Adrenal gland (tissue), 12 donors: ENCODE measurements around the gene PTPN18. TPM values are rescaled to one million over a fixed set of nuclear protein-coding genes. Genes with fewer than 3 reads are reported as not detected.
A peak's percentile ranks its signal among the peaks of the same experiment; 100 is the strongest.

Experiments
- DNase-seq, 7 donors: peaks; one replicate each; pipeline ENCODE4 v3.0.0-alpha.2; 2019 to 2020
- H3K27ac ChIP-seq, 5 donors: fragments of 200-600 bp; sonication (generic) in 4 of 5; 1 replicate in 3 of 5; 2 replicates in 2 of 5; pipeline versions ENCODE4 v1.5.1 to v1.8.0; 2016 to 2020; ENCODE audit warnings: mild to moderate bottlenecking in 1 of 5
- H3K27me3 ChIP-seq: fragments of 200-600 bp; 2 replicates; pipeline ENCODE4 v1.8.0; 2021
- H3K36me3 ChIP-seq, 2 donors: fragments of 200-600 bp; replicated peaks in 1 of 2; 1 replicate in 1 of 2; 2 replicates in 1 of 2; pipeline versions ENCODE4 v1.5.1 to v1.8.0; 2018 to 2022
- H3K4me1 ChIP-seq, 2 donors: fragments of 200-600 bp; replicated peaks in 1 of 2; 1 replicate in 1 of 2; 2 replicates in 1 of 2; pipeline versions ENCODE4 v1.5.1 to v1.8.0; 2018 to 2021
- H3K4me3 ChIP-seq, 4 donors: fragments of 200-600 bp; sonication (generic) in 3 of 4; one replicate each; pipeline ENCODE4 v1.5.1; 2016 to 2018
- H3K9me3 ChIP-seq, 3 donors: fragments of 200-600 bp; sonication (generic) in 1 of 3; replicated peaks in 1 of 3; 1 replicate in 2 of 3; 2 replicates in 1 of 3; pipeline versions ENCODE4 v1.5.1 to v1.8.0; 2016 to 2021
- CTCF ChIP-seq, 6 experiments: fragments of 450-650 bp in 4 of 6; fragments of 200-600 bp in 2 of 6; sonication (generic) in 1 of 6; IDR thresholded peaks; 1 replicate in 5 of 6; 2 replicates in 1 of 6; pipeline versions ENCODE4 v1.5.1 to v1.8.0; 2016 to 2021; ENCODE audit warnings: antibody characterized with exemption in 6 of 6, mild to moderate bottlenecking in 2 of 6, moderate library complexity in 1 of 6
- POLR2A ChIP-seq, 2 donors: fragments of 450-650 bp; IDR thresholded peaks; one replicate each; pipeline ENCODE4 v1.6.1; 2017; ENCODE audit warnings: antibody characterized with exemption in 2 of 2, mild to moderate bottlenecking in 2 of 2, moderate library complexity in 1 of 2
- WGBS, 4 donors: extraction: QIAGEN DNeasy Blood & Tissue Kit in 2 of 4; methylation state at CpG; one replicate each; pipeline versions ENCODE4 v1.1.5 to v1.1.7; 2013 to 2017; 5-methylcytosine and 5-hydroxymethylcytosine counted together
- intact Hi-C, 2 donors: fragments of 100-400 bp; cut with DNase I; formaldehyde crosslinking; loops; one replicate each; pipeline versions ENCODE4 v1.14.1 to v1.15.0; 2022 to 2023
- polyA plus RNA-seq, 3 donors: library from polyadenylated mRNA; stranded (reverse); fragments of 200-250 nt in 2 of 3; fragments of 350-450 nt in 1 of 3; fragmentation: Illumina TruSeq in 1 of 3; extraction: RNeasy Lipid Tissue Mini Kit (QIAGEN cat#74804) in 1 of 3; gene quantifications; one replicate each; pipeline ENCODE4 v1.2.3, GENCODE V29; 2013 to 2014
- total RNA-seq, 9 donors: library from RNA; depleted of rRNA in 4 of 9; stranded (reverse); fragments of >200 nt in 4 of 9; fragments of 120-200 nt in 1 of 9; fragmentation: NEBNext Ultra II Directional in 1 of 9; extraction: Animal tissue kit (Norgen Biotek cat#: 25700) in 1 of 9; gene quantifications; one replicate each; pipeline versions ENCODE4 v1.1.0 to v1.2.4, GENCODE V29; 2013 to 2023
- donor health status: healthy with polysubstance abuse.
- donor health status: Bipolar disorder and iron deficiency.
- donor health status: DM: yes; HTN: yes; CAD: no.
- donor health status: DM: no; HTN: no; CAD: no.
- donor health status: DM: no; HTN: no; CAD: no.
- donor health status: DM: yes; HTN: yes; CAD: no.

The PTPN18 gene
- total and polyA plus RNA-seq, 12 donors, result 7.4 to 74.1 (median 42.1) TPM

DNA sequence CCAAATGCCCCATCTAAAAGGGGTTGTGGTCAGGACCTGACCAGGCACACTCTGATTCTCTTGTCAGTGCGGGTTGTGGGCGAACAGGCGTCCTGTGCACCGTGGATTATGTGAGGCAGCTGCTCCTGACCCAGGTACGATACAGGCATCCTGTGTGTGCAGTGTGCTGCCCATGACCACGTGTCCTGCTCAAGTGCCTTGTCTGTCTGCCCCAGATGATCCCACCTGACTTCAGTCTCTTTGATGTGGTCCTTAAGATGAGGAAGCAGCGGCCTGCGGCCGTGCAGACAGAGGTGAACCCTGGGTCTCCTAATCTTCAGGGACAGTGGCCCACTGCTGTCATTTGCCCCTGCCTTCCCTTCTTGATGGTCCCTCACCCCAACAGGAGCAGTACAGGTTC lies 14.6 kb downstream of the PTPN18 start:
- Histone ChIP-seq H3K4me3 (no peak overlapping the region), H3K27me3 (no peaks in the 10 kb centered on the region), H3K9me3 (no peaks in the 10 kb centered on the region), H3K4me1 (peaks cover 0 to 19% of the 10 kb centered on the region in 2 donors), H3K36me3 (no peaks in the 10 kb centered on the region), H3K27ac (no peak overlapping the region)
- intact Hi-C loops, result no loop called here
- no peak for DNase-seq
- 93 to 94% (median 93%) methylated on average over 5 to 9 of the region's 9 CpGs; no CpG with 5 or more reads in 1 of the 4 donors for WGBS, 4 donors
- TF ChIP-seq CTCF (IDR thresholded peaks at IDR 0.05), result no peak
- TF ChIP-seq POLR2A (IDR thresholded peaks at IDR 0.05), result no peak

GRCh38 chr2:130371723-130372054 lies 15.8 kb downstream of the PTPN18 start:
- DNase-seq, result peak in 2 of 7 donors; percentile 32 to 42
- intact Hi-C loops, result no loop called here

GRCh38 chr2:130372055-130372832 lies 16.4 kb downstream of the PTPN18 start:
- peak overlapping the region; percentile 48 to 82 (median 68) for H3K4me3 ChIP-seq
- intact Hi-C loops, result no loop called here
- no peaks in the 10 kb centered on the region for H3K9me3 ChIP-seq
- H3K27me3 ChIP-seq, result no peaks in the 10 kb centered on the region
- H3K27ac ChIP-seq, result peak overlapping the region in 4 of 5 donors; percentile 57 to 86 (median 76)
- H3K4me1 ChIP-seq, result peaks cover 0 to 19% of the 10 kb centered on the region in 2 donors
- no peaks in the 10 kb centered on the region for H3K36me3 ChIP-seq
- WGBS, 4 donors, result 0 to 1% (median 0%) methylated on average over 19 to 81 of the region's 81 CpGs
- DNase-seq, result peak; percentile 82 to 91 (median 86)
- TF ChIP-seq POLR2A (IDR thresholded peaks at IDR 0.05), result peak; percentile 15 to 46
- TF ChIP-seq CTCF (IDR thresholded peaks at IDR 0.05), result peak; percentile 65 to 89 (median 81)

More at GRCh38 chr2:130371723-130372054, 15.8 kb downstream of the PTPN18 start:
- 40 to 53% (median 47%) methylated on average over 18 of the region's 18 CpGs for WGBS, 4 donors
- Histone ChIP-seq H3K36me3 (no peaks in the 10 kb centered on the region), H3K4me1 (peaks cover 0 to 19% of the 10 kb centered on the region in 2 donors), H3K27me3 (no peaks in the 10 kb centered on the region), H3K27ac (peak overlapping the region in 4 of 5 donors; percentile 57 to 86 (median 76)), H3K4me3 (peak overlapping the region in 2 of 4 donors; percentile 63 to 72), H3K9me3 (no peaks in the 10 kb centered on the region)
- TF ChIP-seq CTCF (IDR thresholded peaks at IDR 0.05) (no peak), POLR2A (IDR thresholded peaks at IDR 0.05) (no peak)

DNA sequence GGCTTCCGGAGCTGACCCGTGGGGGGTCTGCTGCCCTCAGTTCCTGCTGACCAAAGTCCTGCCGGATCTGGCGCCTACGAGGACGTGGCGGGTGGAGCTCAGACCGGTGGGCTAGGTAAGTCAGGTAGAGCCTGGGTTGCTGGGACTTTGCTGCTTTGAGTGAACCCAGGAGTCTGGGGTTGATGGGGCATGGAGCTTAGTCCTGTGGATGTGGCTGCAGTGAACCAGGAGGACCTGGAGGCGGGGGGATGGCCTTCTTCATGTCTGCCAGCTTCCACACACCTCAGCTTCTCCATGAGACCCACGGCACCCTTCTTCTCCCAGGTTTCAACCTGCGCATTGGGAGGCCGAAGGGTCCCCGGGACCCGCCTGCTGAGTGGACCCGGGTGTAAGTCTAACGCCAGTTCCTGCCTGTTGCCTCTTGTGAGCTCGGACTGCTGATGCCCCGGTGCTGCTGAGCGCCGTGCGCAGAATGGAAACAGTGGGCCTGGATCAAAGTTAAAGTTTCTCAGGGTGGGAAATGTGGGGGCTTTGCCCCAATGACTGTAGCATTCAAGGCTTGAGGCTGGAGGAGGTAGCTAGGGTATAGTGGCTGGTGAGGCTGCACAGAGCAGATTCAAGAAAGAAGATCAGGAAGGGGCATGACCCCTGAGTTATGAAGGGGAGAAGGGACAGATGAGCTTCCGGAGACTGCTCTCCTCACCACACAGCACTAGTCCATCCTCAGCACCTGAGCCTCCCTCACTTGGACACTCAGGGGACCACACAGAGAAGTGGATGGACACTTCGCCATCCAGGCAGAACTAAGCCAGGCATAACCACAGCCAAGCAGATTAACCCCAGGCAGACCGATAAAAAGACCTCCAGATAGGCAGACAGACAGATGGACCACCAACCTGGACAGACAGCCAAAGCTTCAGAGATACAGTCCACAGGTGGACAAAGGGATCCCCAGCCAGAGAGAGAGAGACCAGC lies 17.3 kb downstream of the PTPN18 start:
- intact Hi-C loops, result no loop called here
- Histone ChIP-seq H3K4me3 (peak overlapping the region; percentile 48 to 82 (median 68)), H3K36me3 (peaks cover 0 to under 1% of the 10 kb centered on the region in 2 donors), H3K27me3 (no peaks in the 10 kb centered on the region), H3K4me1 (peaks cover 0 to 19% of the 10 kb centered on the region in 2 donors), H3K9me3 (no peaks in the 10 kb centered on the region), H3K27ac (peak overlapping the region in 4 of 5 donors; percentile 57 to 86 (median 76))
- TF ChIP-seq CTCF (IDR thresholded peaks at IDR 0.05) (peak in 2 of 6 experiments; percentile 25 to 36), POLR2A (IDR thresholded peaks at IDR 0.05) (no peak)
- no peak for DNase-seq
- WGBS, 4 donors, result 57 to 93% (median 68%) methylated on average over 4 to 24 of the region's 24 CpGs
